GM08714 (cell line): ENCODE measurements around the gene PSME4.
"Not testable (repeated sequence)": the region's sequence is repeated elsewhere in the genome, so short reads cannot be mapped to it uniquely, and the experiment has no call there.

Experiments used
- H3K4me3 ChIP-seq: fragments of 200-500 bp; sonication (Bioruptor generic); 2 replicates; pipeline ENCODE4 v1.5.1; 2014; ENCODE audit warnings: mild to moderate bottlenecking, low read length, inconsistent platforms
- ZNF274 ChIP-seq: IDR thresholded peaks from 2 replicates; pipeline ENCODE4 v1.6.1; 2012; ENCODE audit warnings: mild to moderate bottlenecking, low read depth, low read length

PSME4 gene

DNA sequence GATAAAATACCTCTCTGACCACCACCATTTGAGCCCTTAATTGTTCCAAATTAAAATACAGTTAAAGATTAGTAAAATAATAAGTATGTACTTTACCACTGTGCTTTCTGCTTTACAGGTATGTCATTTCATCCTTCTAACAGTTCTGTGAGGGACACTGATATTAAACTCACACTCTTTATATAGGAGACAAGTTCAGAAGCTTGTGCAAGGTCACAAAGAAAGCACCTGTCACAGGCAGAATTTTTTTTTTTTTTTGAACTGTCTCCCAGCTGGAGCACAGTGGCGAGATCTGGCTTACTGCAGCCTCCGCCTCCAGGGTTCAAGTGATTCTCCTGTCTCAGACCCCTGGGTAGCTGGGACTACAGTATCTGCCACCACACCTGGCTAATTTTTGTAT is 89.4 kb downstream of the PSME4 start:
- H3K4me3 ChIP-seq: no peak overlapping the region
- TF ChIP-seq ZNF274: no peak

DNA sequence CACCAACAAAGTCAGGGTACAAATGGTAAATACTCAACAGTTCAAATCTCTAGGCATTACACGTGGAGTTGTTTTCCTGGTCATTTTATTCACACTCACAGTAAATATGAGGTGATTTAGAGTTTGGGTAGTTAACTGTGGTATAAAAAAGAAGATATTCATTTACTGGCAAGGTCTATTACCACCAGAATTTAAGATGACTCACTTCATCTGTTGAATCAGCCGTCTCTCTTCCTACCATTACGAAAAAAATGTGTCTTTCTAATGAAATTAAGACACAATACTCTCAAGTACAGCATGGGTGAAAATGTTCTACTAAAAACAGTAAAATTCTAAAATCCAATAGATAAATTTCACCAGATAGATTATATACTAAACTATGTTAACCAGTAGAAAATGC is 90.0 kb downstream of the PSME4 start:
- TF ChIP-seq ZNF274: no peak
- no peak overlapping the region for H3K4me3 ChIP-seq

DNA sequence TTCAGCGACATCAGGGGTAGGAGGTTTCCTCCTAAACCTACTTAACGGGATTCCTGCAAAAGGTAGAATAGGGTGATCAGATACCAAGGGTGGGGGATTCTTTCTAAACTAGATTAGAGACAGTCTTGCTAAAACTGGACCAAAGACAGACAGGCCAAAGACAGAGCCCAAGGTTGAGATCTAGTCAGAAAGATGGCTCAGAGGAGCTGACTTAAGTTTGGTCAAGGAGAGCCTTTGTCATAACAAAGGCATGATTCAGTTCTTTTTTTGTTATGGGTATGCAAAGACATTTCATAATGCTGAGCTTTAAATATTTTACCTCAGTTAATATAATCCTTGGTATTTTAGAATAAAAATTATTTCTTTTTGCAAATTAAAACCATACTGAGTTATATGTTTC is 93.2 kb downstream of the PSME4 start:
- H3K4me3 ChIP-seq: no peak overlapping the region
- TF ChIP-seq ZNF274: no peak

DNA sequence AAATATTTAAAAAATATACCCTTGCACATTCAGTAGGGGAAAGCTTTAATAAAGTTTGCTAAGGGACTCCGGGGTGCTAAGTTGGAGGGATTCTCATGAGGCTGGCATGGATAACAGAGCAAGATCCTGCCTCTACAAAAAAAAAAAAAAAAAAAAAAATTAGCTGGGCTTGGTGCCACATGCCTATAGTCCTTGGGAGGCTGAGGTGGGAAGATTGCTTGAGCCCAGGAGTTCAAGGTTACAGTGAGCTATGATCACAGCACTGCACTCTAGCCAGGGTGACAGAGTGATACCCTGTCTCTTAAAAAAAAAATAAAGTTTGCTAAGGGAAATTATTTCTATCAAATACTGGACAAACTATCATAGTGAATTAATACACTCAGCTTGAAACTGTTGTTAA is 93.7 kb downstream of the PSME4 start:
- no peak overlapping the region for H3K4me3 ChIP-seq
- no peak for TF ChIP-seq ZNF274

- no peak overlapping the region for H3K4me3 ChIP-seq
- no peak for TF ChIP-seq ZNF274
Observed at GRCh38 chr2:53874401-53874950, 96.3 kb downstream of the PSME4 start.

DNA sequence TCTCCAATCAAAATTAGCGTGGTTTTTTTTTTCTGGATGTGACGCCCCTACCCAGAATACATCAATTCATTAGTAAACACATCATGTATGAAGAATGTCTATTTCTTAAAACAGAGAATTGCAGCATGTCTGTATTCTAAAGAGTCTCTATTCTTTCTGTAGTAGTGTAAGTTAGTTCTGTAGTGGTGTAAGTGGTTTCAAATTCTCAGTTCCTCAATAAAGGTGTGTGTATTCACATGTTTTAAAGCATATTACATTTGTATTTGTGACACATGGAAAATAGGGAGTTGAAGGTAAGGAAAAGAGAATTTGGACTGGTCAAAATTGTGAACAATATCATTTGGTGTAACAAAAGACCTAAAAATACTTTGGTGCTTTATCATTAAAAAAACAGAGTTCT is 103.0 kb downstream of the PSME4 start:
- no peak overlapping the region for H3K4me3 ChIP-seq
- no peak for TF ChIP-seq ZNF274

GRCh38 chr2:53867169-53867568 is 103.6 kb downstream of the PSME4 start:
- no peak overlapping the region for H3K4me3 ChIP-seq
- no peak for TF ChIP-seq ZNF274

GRCh38 chr2:53865962-53866361 is 104.8 kb downstream of the PSME4 start:
- TF ChIP-seq ZNF274: no peak
- no peak overlapping the region for H3K4me3 ChIP-seq

GRCh38 chr2:53865264-53865663 is 105.5 kb downstream of the PSME4 start:
- no peak for TF ChIP-seq ZNF274
- no peak overlapping the region for H3K4me3 ChIP-seq

DNA sequence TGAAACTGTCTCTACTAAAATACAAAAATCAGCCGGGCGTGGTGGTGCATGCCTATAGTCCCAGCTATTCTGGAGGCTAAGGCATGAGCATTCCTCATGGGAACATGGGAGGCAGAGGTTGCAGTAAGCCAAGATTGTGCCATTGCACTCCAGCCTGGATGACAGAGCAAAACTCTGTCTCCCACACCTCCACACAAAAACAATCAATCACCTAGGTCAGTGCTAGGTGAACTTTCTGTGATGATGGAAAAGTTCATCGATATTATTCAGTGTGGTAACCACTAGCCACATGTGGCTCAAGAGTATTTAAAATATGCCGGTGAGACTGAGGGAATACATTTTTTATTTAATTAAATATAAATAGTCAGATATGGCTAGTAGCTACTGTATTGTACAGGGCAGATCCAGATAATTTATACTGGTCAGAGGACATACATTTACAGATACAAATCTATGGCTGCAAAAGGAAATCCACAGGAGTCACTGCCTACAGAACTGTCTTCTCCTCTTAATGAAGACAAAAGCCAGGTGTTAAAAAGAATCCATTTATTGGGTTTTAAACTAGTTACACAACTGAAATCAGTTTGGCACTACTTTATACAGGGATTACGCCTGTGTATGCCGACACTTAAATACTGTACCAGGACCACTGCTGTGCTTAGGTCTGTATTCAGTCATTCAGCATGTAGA is 107.1 kb downstream of the PSME4 start:
- no peak for TF ChIP-seq ZNF274
- H3K4me3 ChIP-seq: no peak overlapping the region

GRCh38 chr2:53861824-53862223 is 109.0 kb downstream of the PSME4 start:
- TF ChIP-seq ZNF274: no peak
- no peak overlapping the region for H3K4me3 ChIP-seq

- no peak for TF ChIP-seq ZNF274
- H3K4me3 ChIP-seq: no peak within 1 kb of the TSS
Observed at GRCh38 chr2:53859206-53860181, 111.3 kb downstream of the PSME4 start, which contains the start of gene GPR75. Gene GPR75 (minus strand): TSS chr2:53859967. CDS start chr2:53854756, 5,211 bp downstream.

GRCh38 chr2:53856272-53856671 is 114.5 kb downstream of the PSME4 start:
- no peak overlapping the region for H3K4me3 ChIP-seq

DNA sequence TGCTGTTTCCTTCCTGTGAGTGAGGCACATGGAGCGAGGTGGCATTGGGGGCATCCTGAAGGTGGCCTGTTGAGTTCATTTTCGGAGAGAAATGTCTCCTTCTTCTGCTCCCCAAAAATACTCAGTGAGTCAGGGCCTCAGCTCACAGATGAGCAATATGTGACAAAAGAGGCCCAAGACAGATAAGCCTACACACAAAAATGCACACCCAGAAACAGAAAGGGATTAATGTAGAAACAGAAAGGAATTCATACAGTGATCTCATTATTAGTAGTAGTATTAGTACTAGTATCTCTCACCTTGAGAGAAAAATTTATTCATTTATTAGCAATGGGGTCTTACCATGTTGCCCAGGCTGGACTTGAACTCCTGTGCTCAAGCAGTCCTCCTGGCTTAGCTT is 116.1 kb downstream of the PSME4 start:
- no peak overlapping the region for H3K4me3 ChIP-seq
- no peak for TF ChIP-seq ZNF274

More at GRCh38 chr2:53856272-53856671, 114.5 kb downstream of the PSME4 start:
- no peak for TF ChIP-seq ZNF274

- TF ChIP-seq ZNF274: no peak
- H3K4me3 ChIP-seq: no peak overlapping the region
Observed at GRCh38 chr2:53852532-53852931, 118.3 kb downstream of the PSME4 start.

DNA sequence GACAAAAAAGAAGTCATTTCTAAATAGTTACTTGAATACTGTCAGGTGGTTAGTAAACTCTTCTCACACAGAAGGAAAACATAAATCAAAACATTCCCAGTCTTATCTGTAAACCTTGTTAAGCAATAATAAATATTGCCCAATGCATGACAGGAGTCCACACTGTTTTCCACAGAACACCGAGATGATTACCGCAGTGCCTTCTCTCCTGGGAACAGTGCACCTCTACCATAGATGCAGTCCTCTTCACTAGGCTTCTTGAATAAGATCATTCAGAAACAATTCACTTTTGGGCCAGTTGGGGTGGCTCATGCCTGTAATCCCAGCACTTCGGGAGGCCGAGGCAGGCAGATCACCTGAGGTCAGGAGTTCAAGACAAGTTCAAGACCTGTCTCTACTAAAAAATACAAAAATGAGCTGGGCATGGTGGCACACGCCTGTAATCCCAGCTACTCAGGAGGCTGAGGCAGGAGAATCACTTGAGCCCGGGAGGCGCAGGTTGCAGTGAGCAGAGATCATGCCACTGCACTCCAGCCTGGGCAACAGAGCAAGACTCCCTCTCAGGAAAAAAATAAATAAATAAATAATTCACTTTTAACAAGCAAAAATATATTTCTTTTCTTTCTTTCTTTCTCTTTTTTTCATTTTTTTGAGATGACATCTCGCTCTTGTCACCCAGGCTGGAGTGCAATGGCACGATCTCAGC is 119.6 kb downstream of the PSME4 start:
- not testable (repeated sequence) for H3K4me3 ChIP-seq
